Activated B cell treated with CpG ODN at 0.5 μM for 24 hours (primary cell): Measurements from ENCODE around the gene EMB. TPM values are rescaled to one million over a fixed set of nuclear protein-coding genes. Genes with fewer than 3 reads are reported as not detected.
"Not testable (repeated sequence)": the region's sequence is repeated elsewhere in the genome, so short reads cannot be mapped to it uniquely, and the experiment has no call there.

Source experiments
- ATAC-seq: fragments of 200-7000 bp; cut with Tn5 transposase; one replicate; pipeline ENCODE4 v1.10.0; 2021; ENCODE audit warnings: low read depth, mild to moderate bottlenecking, moderate library complexity
- CTCF ChIA-PET: fragments of 350-600 bp; sonication (Branson Sonifier 250); formaldehyde crosslinking; loops from one replicate; lab custom pipeline; 2021; ENCODE audit warnings: antibody characterized with exemption; lab: Charles Lee
- POLR2A ChIA-PET: fragments of 350-600 bp; sonication (Branson Sonifier 250); formaldehyde crosslinking; loops from one replicate; lab custom pipeline; 2021; ENCODE audit warnings: antibody characterized with exemption; lab: Charles Lee
- DNase-seq: peaks from one replicate; pipeline ENCODE4 v3.0.0; 2022
- H3K27ac Mint-ChIP-seq: one replicate; pipeline ENCODE4 v1.8.0; 2020; ENCODE audit warnings: mixed read lengths
- H3K27me3 Mint-ChIP-seq: one replicate; pipeline ENCODE4 v1.8.0; 2021; ENCODE audit warnings: mixed read lengths
- H3K36me3 Mint-ChIP-seq: one replicate; pipeline ENCODE4 v1.8.0; 2021; ENCODE audit warnings: low read depth, mixed read lengths
- H3K4me1 Mint-ChIP-seq: one replicate; pipeline ENCODE4 v1.8.0; 2021; ENCODE audit warnings: mixed read lengths
- H3K4me3 Mint-ChIP-seq: one replicate; pipeline ENCODE4 v1.8.0; 2020; ENCODE audit warnings: mild to moderate bottlenecking, mixed read lengths
- H3K9me3 Mint-ChIP-seq: one replicate; pipeline ENCODE4 v1.8.0; 2020; ENCODE audit warnings: mixed read lengths
- intact Hi-C: fragments of 100-400 bp; cut with micrococcal nuclease; formaldehyde crosslinking; loops from one replicate; pipeline ENCODE4 v1.15.1; 2024
- total RNA-seq: library from RNA; stranded (reverse); gene quantifications from 2 replicates; pipeline ENCODE4 v1.2.3, GENCODE V29; 2022
- TF ChIP-seq, protein P1 (sequence below): fragments of 200-600 bp; IDR thresholded peaks from one replicate; pipeline ENCODE4 v1.8.0; 2022; ENCODE audit warnings: antibody characterized with exemption, mild to moderate bottlenecking

EMB gene
- total RNA-seq, 1 donor from 2014 or later = 70.2 TPM

DNA sequence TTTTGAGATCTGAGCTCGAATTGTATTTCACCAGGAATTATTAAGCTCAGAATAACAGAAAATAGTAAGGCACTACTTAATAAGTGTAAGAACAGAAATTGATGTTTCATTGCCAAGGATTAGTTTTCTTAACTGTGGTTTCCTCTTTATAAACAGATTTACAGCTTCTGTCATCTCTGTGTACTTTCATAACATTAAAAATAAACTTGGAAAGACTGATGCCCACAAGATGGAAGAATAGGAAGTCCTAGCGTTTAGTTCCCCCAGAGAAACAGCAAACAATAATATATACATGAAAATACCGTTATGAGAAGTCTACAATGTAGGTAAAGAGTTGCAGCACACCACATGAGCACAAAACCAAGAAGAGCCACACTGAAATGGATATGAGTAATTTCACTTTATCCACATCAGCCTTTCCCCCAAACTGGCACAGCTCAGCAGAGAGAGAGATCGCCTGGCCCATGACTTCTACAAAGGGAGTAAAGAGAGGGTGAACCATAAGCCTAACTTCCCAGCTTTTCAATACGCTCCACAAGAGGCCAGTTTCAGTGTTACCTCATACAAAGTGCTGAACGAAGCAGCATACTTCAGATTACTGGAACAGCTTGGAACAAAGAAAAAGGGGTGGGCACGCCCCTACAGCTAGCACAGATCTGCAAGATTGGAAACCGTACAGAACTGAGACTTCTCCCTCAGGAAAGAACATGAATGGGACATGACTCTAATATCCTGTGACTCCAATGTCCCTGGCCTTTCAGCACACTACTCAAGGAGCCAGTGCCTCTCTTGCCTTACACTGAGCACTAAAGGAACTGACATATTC lies 75.4 kb downstream of the EMB start:
- H3K27ac Mint-ChIP-seq = no peak overlapping the region
- ChIA-PET POLR2A (no interaction called here), CTCF (no interaction called here)
- DNase-seq (no peak), ATAC-seq (no peak)
- TF ChIP-seq, protein P1, sequence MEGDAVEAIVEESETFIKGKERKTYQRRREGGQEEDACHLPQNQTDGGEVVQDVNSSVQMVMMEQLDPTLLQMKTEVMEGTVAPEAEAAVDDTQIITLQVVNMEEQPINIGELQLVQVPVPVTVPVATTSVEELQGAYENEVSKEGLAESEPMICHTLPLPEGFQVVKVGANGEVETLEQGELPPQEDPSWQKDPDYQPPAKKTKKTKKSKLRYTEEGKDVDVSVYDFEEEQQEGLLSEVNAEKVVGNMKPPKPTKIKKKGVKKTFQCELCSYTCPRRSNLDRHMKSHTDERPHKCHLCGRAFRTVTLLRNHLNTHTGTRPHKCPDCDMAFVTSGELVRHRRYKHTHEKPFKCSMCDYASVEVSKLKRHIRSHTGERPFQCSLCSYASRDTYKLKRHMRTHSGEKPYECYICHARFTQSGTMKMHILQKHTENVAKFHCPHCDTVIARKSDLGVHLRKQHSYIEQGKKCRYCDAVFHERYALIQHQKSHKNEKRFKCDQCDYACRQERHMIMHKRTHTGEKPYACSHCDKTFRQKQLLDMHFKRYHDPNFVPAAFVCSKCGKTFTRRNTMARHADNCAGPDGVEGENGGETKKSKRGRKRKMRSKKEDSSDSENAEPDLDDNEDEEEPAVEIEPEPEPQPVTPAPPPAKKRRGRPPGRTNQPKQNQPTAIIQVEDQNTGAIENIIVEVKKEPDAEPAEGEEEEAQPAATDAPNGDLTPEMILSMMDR = no peak
- H3K36me3 Mint-ChIP-seq = peaks cover 25% of the 10 kb centered on the region
- peaks cover 18% of the 10 kb centered on the region for H3K9me3 Mint-ChIP-seq
- H3K27me3 Mint-ChIP-seq = no peaks in the 10 kb centered on the region
- H3K4me1 Mint-ChIP-seq = peaks cover 11% of the 10 kb centered on the region
- intact Hi-C loops = no loop called here
- no peak overlapping the region for H3K4me3 Mint-ChIP-seq

GRCh38 chr5:50364535-50365309 lies 76.4 kb downstream of the EMB start:
- H3K36me3 Mint-ChIP-seq = peaks cover 18% of the 10 kb centered on the region
- H3K9me3 Mint-ChIP-seq = peaks cover 18% of the 10 kb centered on the region
- POLR2A ChIA-PET, H3K27ac Mint-ChIP-seq, H3K4me3 Mint-ChIP-seq, intact Hi-C loops, CTCF ChIA-PET, H3K27me3 Mint-ChIP-seq, DNase-seq, ATAC-seq: not testable (repeated sequence)
- peaks cover 11% of the 10 kb centered on the region for H3K4me1 Mint-ChIP-seq

DNA sequence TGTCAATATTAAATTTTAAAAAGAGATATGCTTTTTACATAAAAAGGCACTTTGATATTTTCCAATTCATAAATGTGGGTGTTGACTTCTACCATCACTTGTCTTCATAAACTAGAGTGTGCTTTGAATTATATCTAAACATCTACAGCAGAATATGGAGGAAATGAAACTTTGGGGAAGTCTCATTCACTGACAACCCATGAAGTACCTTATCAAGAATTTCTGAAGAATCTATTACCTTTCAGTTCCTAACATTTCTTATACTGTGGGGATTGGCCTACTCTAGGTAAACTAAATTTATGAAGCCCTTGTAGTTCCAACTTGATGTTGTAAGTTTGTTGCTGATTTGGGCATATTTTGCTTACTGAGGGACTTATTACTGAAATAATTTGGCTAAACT lies 81.9 kb downstream of the EMB start:
- Mint-ChIP-seq H3K36me3 (peaks cover 2% of the 10 kb centered on the region), H3K27ac (no peak overlapping the region), H3K4me3 (no peak overlapping the region), H3K27me3 (no peaks in the 10 kb centered on the region), H3K9me3 (peaks cover 2% of the 10 kb centered on the region), H3K4me1 (peaks cover under 1% of the 10 kb centered on the region)
- TF ChIP-seq, protein P1 = no peak
- intact Hi-C loops = no loop called here
- ChIA-PET CTCF (no interaction called here), POLR2A (no interaction called here)
- ATAC-seq (no peak), DNase-seq (no peak)

DNA sequence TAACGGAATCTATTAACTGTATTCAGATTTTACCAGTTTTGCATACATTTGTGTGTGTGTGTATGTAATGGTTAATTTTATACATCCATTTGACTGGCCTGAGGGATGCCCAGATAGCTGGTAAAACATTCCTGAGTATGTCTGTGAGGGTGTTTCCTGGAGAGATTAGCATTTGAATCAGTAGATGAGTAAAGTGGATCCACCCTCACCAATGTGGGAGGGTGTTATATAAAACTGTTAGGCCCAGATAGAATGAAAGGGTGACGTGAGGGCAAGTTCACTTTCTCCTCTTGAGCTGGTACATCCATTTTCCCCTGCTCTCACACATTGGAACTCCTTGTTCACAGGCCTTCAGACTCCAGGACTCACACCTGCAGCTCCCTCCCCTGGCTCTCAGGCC lies 88.7 kb downstream of the EMB start:
- H3K9me3 Mint-ChIP-seq = peaks cover 3% of the 10 kb centered on the region
- no peak for ATAC-seq
- H3K4me3 Mint-ChIP-seq = no peak overlapping the region
- no peak overlapping the region for H3K27ac Mint-ChIP-seq
- intact Hi-C loops = no loop called here
- ChIA-PET POLR2A (no interaction called here), CTCF (no interaction called here)
- no peaks in the 10 kb centered on the region for H3K4me1 Mint-ChIP-seq
- TF ChIP-seq, protein P1 = no peak
- DNase-seq = no peak
- no peaks in the 10 kb centered on the region for H3K27me3 Mint-ChIP-seq
- no peaks in the 10 kb centered on the region for H3K36me3 Mint-ChIP-seq

Other genes with a start within 250 kb of the EMB start
- gene PARP8, start 225.3 kb upstream of the EMB start, total RNA-seq = 39.3 and 56.0 TPM in 2 replicates